Lower lobe of right lung (tissue), 2 donors: Measurements from ENCODE around the gene TPP2. TPM values are rescaled to one million over a fixed set of nuclear protein-coding genes. Genes with fewer than 3 reads are reported as not detected.

Source experiments
- ATAC-seq, 2 donors: fragments of 200-7000 bp; cut with Tn5 transposase; one replicate each; pipeline ENCODE4 v1.9.1; 2020 to 2022; ENCODE audit warnings: mild to moderate bottlenecking in 2 of 2, moderate library complexity in 2 of 2
- DNase-seq: peaks from one replicate; pipeline ENCODE4 v3.0.0-alpha.2; 2020
- H3K27ac ChIP-seq: fragments of 200-600 bp; one replicate; pipeline ENCODE4 v1.8.0; 2022
- H3K27me3 ChIP-seq: fragments of 200-600 bp; one replicate; pipeline ENCODE4 v1.8.0; 2022; ENCODE audit warnings: low read depth
- H3K36me3 ChIP-seq: fragments of 200-600 bp; one replicate; pipeline ENCODE4 v1.8.0; 2022; ENCODE audit warnings: mild to moderate bottlenecking
- H3K4me1 ChIP-seq: fragments of 200-600 bp; one replicate; pipeline ENCODE4 v1.8.0; 2022
- H3K4me3 ChIP-seq: fragments of 200-600 bp; one replicate; pipeline ENCODE4 v1.8.0; 2022; ENCODE audit warnings: mild to moderate bottlenecking
- H3K9me3 ChIP-seq: fragments of 200-600 bp; one replicate; pipeline ENCODE4 v1.8.0; 2022
- intact Hi-C: fragments of 100-400 bp; cut with DNase I; formaldehyde crosslinking; loops from one replicate; pipeline ENCODE4 v1.11.0; 2022
- total RNA-seq: library from RNA; stranded (reverse); fragmentation: NEBNext Ultra II Directional; extraction: Animal tissue kit (Norgen Biotek cat#: 25700); gene quantifications from one replicate; pipeline ENCODE4 v1.2.1, GENCODE V29; 2021
- TF ChIP-seq, protein P1 (sequence below): fragments of 200-600 bp; IDR thresholded peaks from one replicate; pipeline ENCODE4 v1.8.0; 2022; ENCODE audit warnings: antibody characterized with exemption, mild to moderate bottlenecking
- donor health status: DM: no; HTN: yes; CAD: no; lungs with severe emphysema.

TPP2 gene
- total RNA-seq, 1 donor from 2014 or later, result 41.7 TPM

DNA sequence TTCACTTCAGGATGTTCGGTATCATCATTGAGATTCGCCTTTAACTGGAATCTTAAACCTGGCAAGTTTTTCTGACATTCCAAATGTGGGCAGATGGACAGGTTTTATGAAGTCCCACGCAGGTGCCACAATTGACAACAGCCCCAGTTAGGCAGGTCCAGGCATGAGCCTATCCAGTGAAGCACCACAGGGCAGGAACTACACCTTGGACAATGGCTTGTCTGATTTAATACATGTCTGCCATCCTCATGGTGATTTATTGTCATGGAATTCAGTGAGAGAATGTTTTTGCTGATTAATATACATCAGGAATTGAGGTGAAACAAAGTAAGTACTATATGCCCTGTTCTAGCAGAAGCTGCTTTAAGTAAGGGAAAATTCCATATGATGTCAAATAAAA, 10.2 kb upstream of the TPP2 start:
- intact Hi-C loops, result no loop called here
- TF ChIP-seq, protein P1, sequence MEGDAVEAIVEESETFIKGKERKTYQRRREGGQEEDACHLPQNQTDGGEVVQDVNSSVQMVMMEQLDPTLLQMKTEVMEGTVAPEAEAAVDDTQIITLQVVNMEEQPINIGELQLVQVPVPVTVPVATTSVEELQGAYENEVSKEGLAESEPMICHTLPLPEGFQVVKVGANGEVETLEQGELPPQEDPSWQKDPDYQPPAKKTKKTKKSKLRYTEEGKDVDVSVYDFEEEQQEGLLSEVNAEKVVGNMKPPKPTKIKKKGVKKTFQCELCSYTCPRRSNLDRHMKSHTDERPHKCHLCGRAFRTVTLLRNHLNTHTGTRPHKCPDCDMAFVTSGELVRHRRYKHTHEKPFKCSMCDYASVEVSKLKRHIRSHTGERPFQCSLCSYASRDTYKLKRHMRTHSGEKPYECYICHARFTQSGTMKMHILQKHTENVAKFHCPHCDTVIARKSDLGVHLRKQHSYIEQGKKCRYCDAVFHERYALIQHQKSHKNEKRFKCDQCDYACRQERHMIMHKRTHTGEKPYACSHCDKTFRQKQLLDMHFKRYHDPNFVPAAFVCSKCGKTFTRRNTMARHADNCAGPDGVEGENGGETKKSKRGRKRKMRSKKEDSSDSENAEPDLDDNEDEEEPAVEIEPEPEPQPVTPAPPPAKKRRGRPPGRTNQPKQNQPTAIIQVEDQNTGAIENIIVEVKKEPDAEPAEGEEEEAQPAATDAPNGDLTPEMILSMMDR, result no peak
- Histone ChIP-seq H3K9me3 (no peaks in the 10 kb centered on the region), H3K36me3 (no peaks in the 10 kb centered on the region), H3K4me3 (no peak overlapping the region), H3K4me1 (no peaks in the 10 kb centered on the region), H3K27ac (no peak overlapping the region), H3K27me3 (no peaks in the 10 kb centered on the region)
- DNase-seq (no peak), ATAC-seq (no peak)

DNA sequence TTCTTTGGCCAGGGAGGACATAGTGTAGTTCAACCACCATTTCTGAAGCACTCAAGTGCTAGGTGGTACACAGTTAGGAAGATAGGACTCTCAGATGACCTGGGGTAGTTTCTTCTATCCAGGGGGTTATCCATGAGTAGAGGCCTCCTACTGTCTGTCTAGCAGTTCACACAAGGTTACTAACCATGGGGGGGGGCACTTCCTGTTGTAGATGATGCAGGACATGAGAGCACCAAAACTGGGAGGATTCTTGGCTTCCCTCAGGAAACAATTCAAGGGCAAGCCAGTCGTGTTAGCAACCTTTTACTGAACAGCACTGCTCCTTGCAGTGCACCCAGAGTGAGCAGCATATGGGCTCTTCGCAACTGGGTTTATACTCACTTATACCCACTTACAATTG, 8.9 kb upstream of the TPP2 start:
- ATAC-seq (no peak), DNase-seq (no peak)
- intact Hi-C loops, result no loop called here
- Histone ChIP-seq H3K4me3 (no peak overlapping the region), H3K36me3 (no peaks in the 10 kb centered on the region), H3K4me1 (peaks cover 6% of the 10 kb centered on the region), H3K27ac (no peak overlapping the region), H3K27me3 (no peaks in the 10 kb centered on the region), H3K9me3 (no peaks in the 10 kb centered on the region)
- TF ChIP-seq, protein P1, result no peak

DNA sequence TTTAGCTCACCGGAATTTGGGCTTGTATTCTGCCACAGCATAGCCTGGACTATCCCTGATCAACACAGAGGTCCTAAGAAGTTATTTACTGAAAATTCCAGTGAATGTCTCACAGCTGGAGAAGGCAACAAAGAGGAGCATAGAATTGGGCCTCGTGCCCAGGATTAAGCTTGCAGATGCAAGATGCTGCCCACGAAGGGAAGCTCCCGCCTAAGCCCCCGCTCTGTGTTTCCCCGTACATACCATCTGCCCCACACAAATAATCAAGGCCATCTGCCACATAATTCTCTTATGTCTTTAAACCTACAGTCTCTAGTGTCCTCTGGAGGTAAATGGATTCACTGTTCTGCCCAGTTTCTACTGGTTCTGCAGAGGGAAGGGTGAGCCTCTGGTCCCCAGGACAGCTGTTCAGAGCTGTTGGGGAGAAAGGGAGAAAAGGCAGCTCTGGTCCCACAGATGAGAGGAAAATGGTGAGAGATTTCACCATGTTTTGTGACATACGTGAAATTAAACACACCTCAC, 7.4 kb upstream of the TPP2 start:
- Histone ChIP-seq H3K27ac (no peak overlapping the region), H3K4me1 (peaks cover 9% of the 10 kb centered on the region), H3K36me3 (no peaks in the 10 kb centered on the region), H3K27me3 (no peaks in the 10 kb centered on the region), H3K9me3 (no peaks in the 10 kb centered on the region), H3K4me3 (no peak overlapping the region)
- no peak for ATAC-seq
- intact Hi-C loops, result no loop called here
- no peak for DNase-seq
- TF ChIP-seq, protein P1, result no peak

DNA sequence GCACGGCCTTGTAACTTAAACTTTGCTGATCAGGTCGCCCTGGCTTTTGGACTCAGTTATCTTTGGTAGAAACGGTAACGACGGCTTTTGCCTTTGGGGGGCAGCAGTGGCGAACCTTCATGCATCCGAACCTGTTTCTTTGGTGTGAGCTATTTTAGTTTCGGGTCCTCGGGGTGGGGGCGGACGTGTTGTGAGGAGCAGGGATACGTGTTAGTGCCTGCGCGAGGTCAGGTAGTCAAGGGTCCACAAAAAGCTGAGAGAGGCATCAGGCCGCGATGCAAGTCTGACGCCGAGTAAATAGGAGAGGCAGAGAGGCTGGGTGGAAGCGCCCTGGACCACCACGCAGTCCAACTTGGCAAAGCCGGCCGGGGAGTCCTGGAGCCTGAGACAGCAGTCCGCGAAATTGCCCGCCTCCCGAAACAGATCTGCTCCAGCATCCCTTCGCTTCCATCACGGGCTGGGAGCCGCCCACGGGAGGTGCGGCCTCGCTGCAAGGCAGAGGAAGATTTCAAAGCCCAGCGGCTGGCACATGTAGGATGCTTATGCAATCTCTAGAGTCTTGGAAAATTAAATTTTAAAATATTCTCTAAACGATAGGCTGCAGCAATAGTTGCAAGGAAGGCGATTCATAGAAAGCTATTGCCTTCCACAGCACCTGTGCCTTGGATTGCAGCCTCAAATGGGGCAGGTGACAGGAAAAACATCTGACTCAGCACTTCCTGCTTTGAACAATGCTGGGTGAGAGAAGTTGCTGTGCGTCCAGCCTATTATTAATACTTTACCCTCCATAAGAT, 4.6 kb upstream of the TPP2 start:
- Histone ChIP-seq H3K36me3 (no peaks in the 10 kb centered on the region), H3K4me3 (peak overlapping the region; percentile 65), H3K9me3 (no peaks in the 10 kb centered on the region), H3K27ac (peak overlapping the region; percentile 81), H3K27me3 (no peaks in the 10 kb centered on the region), H3K4me1 (peaks cover 22% of the 10 kb centered on the region)
- ATAC-seq (peak; percentile 4 to 36), DNase-seq (peak; percentile 77)
- TF ChIP-seq, protein P1, result peak; percentile 64
- intact Hi-C loops, result no loop called here

DNA sequence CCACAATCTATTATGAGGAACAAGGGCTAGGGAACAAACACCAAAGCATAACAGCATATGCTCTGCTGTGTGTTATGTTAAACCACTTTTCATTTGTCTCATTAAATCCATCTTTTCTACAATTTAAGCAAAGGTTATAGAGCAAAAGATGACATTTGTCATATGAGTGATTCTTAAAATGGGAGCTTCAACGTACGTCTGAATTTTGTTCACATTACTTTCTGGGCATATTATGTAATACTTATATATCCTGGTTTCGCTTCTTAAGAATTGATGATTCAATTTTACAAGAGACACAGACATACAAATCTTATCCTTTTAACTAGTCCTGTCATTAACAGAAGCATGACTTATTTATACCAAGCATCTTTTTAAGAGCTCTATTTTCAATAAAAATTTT, 3.3 kb upstream of the TPP2 start:
- Histone ChIP-seq H3K9me3 (no peaks in the 10 kb centered on the region), H3K27ac (no peak overlapping the region), H3K36me3 (no peaks in the 10 kb centered on the region), H3K4me3 (no peak overlapping the region), H3K27me3 (no peaks in the 10 kb centered on the region), H3K4me1 (peaks cover 27% of the 10 kb centered on the region)
- intact Hi-C loops, result no loop called here
- ATAC-seq, result no peak
- TF ChIP-seq, protein P1, result no peak
- DNase-seq, result no peak
